IMR-90 (cell line): Measurements from ENCODE around the gene CARMIL1. TPM values are rescaled to one million over a fixed set of nuclear protein-coding genes. Genes with fewer than 3 reads are reported as not detected.

Experiments
- ATAC-seq: fragments of 200-7000 bp; cut with Tn5 transposase; 2 replicates; pipeline ENCODE4 v1.9.1; 2020; ENCODE audit warnings: low read depth, mild to moderate bottlenecking, moderate library complexity
- BruUV-seq: library from RNA; stranded (reverse); fragments of 400-500 nt; replicated peaks from 2 replicates; lab custom pipeline; 2021; lab: Mats Ljungman, UMichigan
- CTCF ChIA-PET: fragments of 300-600 bp; formaldehyde crosslinking; extraction: SDS; loops from one replicate; lab custom pipeline; 2021; ENCODE audit warnings: antibody characterized with exemption; lab: Yijun Ruan, JAX
- POLR2A ChIA-PET: fragments of 300-600 bp; sonication (Branson Sonifier 250); formaldehyde crosslinking; loops from one replicate; lab custom pipeline; 2022; ENCODE audit warnings: antibody characterized with exemption; ENCODE audit not compliant: unreplicated experiment; lab: Charles Lee
- DNase-seq: peaks from one replicate; pipeline ENCODE4 v3.0.0; 2013
- H2AFZ ChIP-seq: replicated peaks from 2 replicates; pipeline ENCODE3; 2013; ENCODE audit warnings: low read length, mild to moderate bottlenecking; ENCODE audit not compliant: poor library complexity
- H2AK5ac ChIP-seq: 2 replicates; pipeline ENCODE4 v1.6.1; 2013; ENCODE audit warnings: low read depth, low read length, inconsistent platforms
- H2AK9ac ChIP-seq: replicated peaks from 2 replicates; pipeline ENCODE3; 2013; ENCODE audit warnings: mild to moderate bottlenecking, low read depth, low read length, moderate library complexity; ENCODE audit not compliant: poor library complexity
- H2BK120ac ChIP-seq: 2 replicates; pipeline ENCODE4 v1.6.1; 2013; ENCODE audit warnings: low read depth, low read length, inconsistent platforms
- H2BK15ac ChIP-seq: 3 replicates; pipeline ENCODE4 v1.6.1; 2013; ENCODE audit warnings: low read depth, low read length, inconsistent platforms
- H2BK20ac ChIP-seq: 2 replicates; pipeline ENCODE4 v1.6.1; 2013; ENCODE audit warnings: low read depth, mild to moderate bottlenecking, inconsistent platforms, low read length, moderate library complexity
- H2BK5ac ChIP-seq: 2 replicates; pipeline ENCODE4 v1.6.1; 2013; ENCODE audit warnings: mild to moderate bottlenecking, low read depth, low read length, inconsistent platforms; ENCODE audit not compliant: poor library complexity, severe bottlenecking
- H3K14ac ChIP-seq: replicated peaks from 2 replicates; pipeline ENCODE4 v1.6.1; 2013; ENCODE audit warnings: low read depth, low read length, inconsistent platforms
- H3K18ac ChIP-seq: 2 replicates; pipeline ENCODE4 v1.6.1; 2013; ENCODE audit warnings: low read depth, low read length, control low read depth
- H3K23ac ChIP-seq: 2 replicates; pipeline ENCODE4 v1.6.1; 2013; ENCODE audit warnings: low read depth, low read length, inconsistent platforms
- H3K27ac ChIP-seq: 2 replicates; pipeline ENCODE4 v1.5.1; 2013; ENCODE audit warnings: mild to moderate bottlenecking, control low read depth, low read length; ENCODE audit not compliant: insufficient read depth
- H3K27me3 ChIP-seq: 2 replicates; pipeline ENCODE4 v1.6.1; 2013; ENCODE audit warnings: low read length; ENCODE audit not compliant: control insufficient read depth, insufficient read depth
- H3K36me3 ChIP-seq: 2 replicates; pipeline ENCODE4 v1.6.1; 2013; ENCODE audit warnings: low read length, mixed read lengths; ENCODE audit not compliant: control insufficient read depth, insufficient read depth
- H3K4ac ChIP-seq: 2 replicates; pipeline ENCODE4 v1.6.1; 2013; ENCODE audit warnings: low read depth, low read length, inconsistent platforms
- H3K4me1 ChIP-seq: 2 replicates; pipeline ENCODE4 v1.6.1; 2013; ENCODE audit warnings: low read length, mixed read lengths; ENCODE audit not compliant: control insufficient read depth, insufficient read depth
- H3K4me2 ChIP-seq: 2 replicates; pipeline ENCODE4 v1.6.1; 2013; ENCODE audit warnings: low read depth, mild to moderate bottlenecking, control low read depth, low read length, moderate library complexity
- H3K4me3 ChIP-seq: 2 replicates; pipeline ENCODE4 v1.5.1; 2013; ENCODE audit warnings: low read depth, mild to moderate bottlenecking, control low read depth, low read length, moderate library complexity; ENCODE audit not compliant: insufficient read depth
- H3K56ac ChIP-seq: 2 replicates; pipeline ENCODE4 v1.6.1; 2013; ENCODE audit warnings: low read length, inconsistent platforms; ENCODE audit not compliant: insufficient read depth; ENCODE audit errors: extremely low read depth
- H3K79me1 ChIP-seq, 2 experiments: 2 replicates each; pipeline ENCODE4 v1.6.1; 2013; ENCODE audit warnings: low read length in 2 of 2, inconsistent platforms in 1 of 2, low read depth in 1 of 2
- H3K9ac ChIP-seq: 2 replicates; pipeline ENCODE4 v1.6.1; 2013; ENCODE audit warnings: low read depth, low read length, control low read depth
- H3K9me1 ChIP-seq: 2 replicates; pipeline ENCODE4 v1.6.1; 2013; ENCODE audit warnings: low read length, inconsistent platforms; ENCODE audit not compliant: insufficient read depth
- H3K9me3 ChIP-seq: 2 replicates; pipeline ENCODE4 v1.6.1; 2013; ENCODE audit warnings: low read length; ENCODE audit not compliant: control insufficient read depth, insufficient read depth
- H4K20me1 ChIP-seq: 2 replicates; pipeline ENCODE4 v1.6.1; 2013; ENCODE audit warnings: low read length, inconsistent platforms; ENCODE audit not compliant: insufficient read depth
- H4K5ac ChIP-seq: 2 replicates; pipeline ENCODE4 v1.6.1; 2013; ENCODE audit warnings: mild to moderate bottlenecking, low read depth, low read length, control low read depth
- H4K8ac ChIP-seq, 2 experiments: 2 replicates each; pipeline ENCODE4 v1.6.1; 2013; ENCODE audit warnings: low read depth in 2 of 2, low read length in 2 of 2, control low read depth in 1 of 2, inconsistent platforms in 1 of 2
- H4K91ac ChIP-seq: 2 replicates; pipeline ENCODE4 v1.6.1; 2013; ENCODE audit warnings: low read depth, low read length, inconsistent platforms; ENCODE audit not compliant: insufficient read depth
- BHLHE40 ChIP-seq: fragments of 150-350 bp; IDR thresholded peaks from 2 replicates; pipeline ENCODE4 v1.6.1; 2016; ENCODE audit warnings: mild to moderate bottlenecking, low read depth, low read length
- CEBPB ChIP-seq: IDR thresholded peaks from 2 replicates; pipeline ENCODE4 v1.6.1; 2012; ENCODE audit warnings: low read depth, low read length, improper control_type of control experiment
- CHD1 ChIP-seq: IDR thresholded peaks from 2 replicates; pipeline ENCODE4 v1.6.1; 2012; ENCODE audit warnings: low read depth, low read length, improper control_type of control experiment
- CTCF ChIP-seq: conservative IDR thresholded peaks from 2 replicates; pipeline ENCODE4 v1.5.1; 2012; ENCODE audit warnings: mild to moderate bottlenecking, low read depth, low read length, improper control_type of control experiment
- ELK1 ChIP-seq: fragments of 150-350 bp; IDR thresholded peaks from 2 replicates; pipeline ENCODE4 v1.6.1; 2016; ENCODE audit warnings: low read depth, mild to moderate bottlenecking, low read length, moderate library complexity, borderline replicate concordance
- FOS ChIP-seq: fragments of 150-350 bp; IDR thresholded peaks from 2 replicates; pipeline ENCODE4 v1.6.1; 2016; ENCODE audit warnings: low read depth, low read length
- MAFK ChIP-seq: IDR thresholded peaks from 2 replicates; pipeline ENCODE4 v1.6.1; 2012; ENCODE audit warnings: low read depth, low read length, improper control_type of control experiment
- MAZ ChIP-seq: IDR thresholded peaks from 2 replicates; pipeline ENCODE4 v1.6.1; 2012; ENCODE audit warnings: low read depth, mild to moderate bottlenecking, low read length, improper control_type of control experiment, moderate library complexity, borderline replicate concordance
- NFE2L2 ChIP-seq: fragments of 150-350 bp; IDR thresholded peaks from 2 replicates; pipeline ENCODE4 v1.6.1; 2016; ENCODE audit warnings: low read depth, mild to moderate bottlenecking, low read length
- POLR2A ChIP-seq: IDR thresholded peaks from 2 replicates; pipeline ENCODE4 v1.6.1; 2012; ENCODE audit warnings: mild to moderate bottlenecking, low read depth, low read length
- RAD21 ChIP-seq: IDR thresholded peaks from 2 replicates; pipeline ENCODE4 v1.6.1; 2012; ENCODE audit warnings: low read length, improper control_type of control experiment
- RCOR1 ChIP-seq: IDR thresholded peaks from 2 replicates; pipeline ENCODE4 v1.6.1; 2012; ENCODE audit warnings: mild to moderate bottlenecking, low read length, improper control_type of control experiment; ENCODE audit not compliant: insufficient replicate concordance
- RFX5 ChIP-seq: IDR thresholded peaks from 2 replicates; pipeline ENCODE4 v1.8.0; 2012; ENCODE audit warnings: low read depth, mild to moderate bottlenecking, low read length, moderate library complexity
- SMC3 ChIP-seq: fragments of 150-350 bp; IDR thresholded peaks from 2 replicates; pipeline ENCODE4 v1.6.1; 2016; ENCODE audit warnings: low read depth, mild to moderate bottlenecking, antibody characterized with exemption, low read length, moderate library complexity
- USF2 ChIP-seq: fragments of 150-350 bp; IDR thresholded peaks from 2 replicates; pipeline ENCODE4 v1.6.1; 2017; ENCODE audit warnings: mild to moderate bottlenecking, antibody characterized with exemption, low read length, low read depth
- WGBS, 2 experiments: methylation state at CpG; one replicate each; pipeline versions ENCODE4 v1.1.5 to v1.1.7; 2013; ENCODE audit warnings: missing lambda C conversion rate in 2 of 2; ENCODE audit not compliant: insufficient read length in 1 of 2; ENCODE audit errors: extremely low coverage in 2 of 2; 5-methylcytosine and 5-hydroxymethylcytosine counted together
- dilution Hi-C: fragments of 300-500 bp; cut with HindIII; formaldehyde crosslinking; loops from one replicate; pipeline ENCODE4 v1.14.3; 2018; ENCODE audit warnings: low sequenced_read_pairs; ENCODE audit not compliant: unreplicated experiment
- in situ Hi-C: fragments of 300-500 bp; cut with MboI; formaldehyde crosslinking; loops from 3 replicates; pipeline ENCODE4 v1.14.3; 2019; ENCODE audit warnings: low sequenced_read_pairs, inconsistent platforms, mixed read lengths
- intact Hi-C: fragments of 100-400 bp; cut with micrococcal nuclease; formaldehyde crosslinking; loops from 2 replicates; pipeline ENCODE4 v1.10.0; 2022
- polyA plus RNA-seq, 3 experiments: library from polyadenylated mRNA; depleted of rRNA; stranded (reverse); fragments of >200 nt; gene quantifications; 2 replicates each; pipeline ENCODE4 v1.2.3, GENCODE V29; 2012; ENCODE audit warnings: low replicate concordance in 1 of 3
- total RNA-seq: library from RNA; depleted of rRNA; stranded (reverse); fragments of >200 nt; gene quantifications from 2 replicates; pipeline ENCODE4 v1.2.3, GENCODE V29; 2012

The CARMIL1 gene
- total and polyA plus RNA-seq, 2 of the 4 experiments (the other 2 are of a cell fraction), result 1.3 to 2.9 TPM

- dilution Hi-C loops, result no loop called here
- in situ Hi-C loops, result loop anchor here (25.0 kb wide), 1 partner anchor 1032 kb away; no protein-coding TSS in a partner anchor
- no peak overlapping the region for H2BK15ac ChIP-seq
- POLR2A ChIA-PET, result no interaction called here
- DNase-seq, result no peak
- no peak overlapping the region for H2BK20ac ChIP-seq
- no peak overlapping the region for H3K4ac ChIP-seq
- H4K8ac ChIP-seq, result no peak overlapping the region
- H4K91ac ChIP-seq, result no peak overlapping the region
- CTCF ChIA-PET, result no interaction called here
- H3K9me3 ChIP-seq, result no peaks in the 10 kb centered on the region
- H3K23ac ChIP-seq, result no peak overlapping the region
- H3K18ac ChIP-seq, result no peak overlapping the region
- H4K20me1 ChIP-seq, result no peaks in the 10 kb centered on the region
- no peak overlapping the region for H2AK5ac ChIP-seq
- H3K27ac ChIP-seq, result no peak overlapping the region
- no peaks in the 10 kb centered on the region for H3K4me1 ChIP-seq
- no TSS peak for BruUV-seq
- no CpG with 5 or more reads among the region's 4 CpGs for WGBS, 2 experiments
- TF ChIP-seq MAFK (no peak), POLR2A (no peak), BHLHE40 (no peak), CTCF (no peak), ELK1 (no peak), NFE2L2 (no peak), CHD1 (no peak), FOS (no peak), RCOR1 (no peak), SMC3 (no peak), RFX5 (no peak), RAD21 (no peak), MAZ (no peak), USF2 (no peak), CEBPB (no peak)
- no peak for ATAC-seq
- H2BK120ac ChIP-seq, result no peak overlapping the region
- H3K56ac ChIP-seq, result no peak overlapping the region
- H3K9ac ChIP-seq, result no peak overlapping the region
- H3K4me2 ChIP-seq, result no peak overlapping the region
- no peaks in the 10 kb centered on the region for H3K9me1 ChIP-seq
- no peak overlapping the region for H3K4me3 ChIP-seq
- no peak overlapping the region for H4K5ac ChIP-seq
- no peak overlapping the region for H2BK5ac ChIP-seq
- no peaks in the 10 kb centered on the region for H3K36me3 ChIP-seq
- no peak overlapping the region for H2AFZ ChIP-seq
- H3K79me1 ChIP-seq, result no peaks in the 10 kb centered on the region
- intact Hi-C loops, result no loop called here
- no peak overlapping the region for H3K14ac ChIP-seq
- no peaks in the 10 kb centered on the region for H3K27me3 ChIP-seq
- H2AK9ac ChIP-seq, result no peak overlapping the region
Observed at GRCh38 chr6:25619217-25619616, 340.0 kb downstream of the CARMIL1 start.
